DND-41 (cell line): ENCODE results near the gene MORN5.

Experiments used
- EZH2 ChIP-seq: IDR thresholded peaks from 3 replicates; pipeline ENCODE4 v1.6.1; 2012; ENCODE audit warnings: borderline replicate concordance, low read depth, mild to moderate bottlenecking, moderate library complexity, low read length, inconsistent platforms; ENCODE audit not compliant: severe bottlenecking
- TF ChIP-seq, protein P1 (sequence below): IDR thresholded peaks from 2 replicates; pipeline ENCODE4 v1.5.1; 2012; ENCODE audit warnings: borderline replicate concordance, low read length, moderate library complexity, mild to moderate bottlenecking; ENCODE audit not compliant: poor library complexity, severe bottlenecking; ENCODE audit errors: extremely low read depth

- TF ChIP-seq, protein P1, sequence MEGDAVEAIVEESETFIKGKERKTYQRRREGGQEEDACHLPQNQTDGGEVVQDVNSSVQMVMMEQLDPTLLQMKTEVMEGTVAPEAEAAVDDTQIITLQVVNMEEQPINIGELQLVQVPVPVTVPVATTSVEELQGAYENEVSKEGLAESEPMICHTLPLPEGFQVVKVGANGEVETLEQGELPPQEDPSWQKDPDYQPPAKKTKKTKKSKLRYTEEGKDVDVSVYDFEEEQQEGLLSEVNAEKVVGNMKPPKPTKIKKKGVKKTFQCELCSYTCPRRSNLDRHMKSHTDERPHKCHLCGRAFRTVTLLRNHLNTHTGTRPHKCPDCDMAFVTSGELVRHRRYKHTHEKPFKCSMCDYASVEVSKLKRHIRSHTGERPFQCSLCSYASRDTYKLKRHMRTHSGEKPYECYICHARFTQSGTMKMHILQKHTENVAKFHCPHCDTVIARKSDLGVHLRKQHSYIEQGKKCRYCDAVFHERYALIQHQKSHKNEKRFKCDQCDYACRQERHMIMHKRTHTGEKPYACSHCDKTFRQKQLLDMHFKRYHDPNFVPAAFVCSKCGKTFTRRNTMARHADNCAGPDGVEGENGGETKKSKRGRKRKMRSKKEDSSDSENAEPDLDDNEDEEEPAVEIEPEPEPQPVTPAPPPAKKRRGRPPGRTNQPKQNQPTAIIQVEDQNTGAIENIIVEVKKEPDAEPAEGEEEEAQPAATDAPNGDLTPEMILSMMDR: no peak
- TF ChIP-seq EZH2: no peak
Observed at GRCh38 chr9:122179054-122179689, 19.5 kb downstream of the MORN5 start.
